Measurements from ENCODE around the gene DEPDC7.

DEPDC7 gene

GRCh38 chr11:33072465-33072864 lies 56.8 kb downstream of the DEPDC7 start:
- Histone ChIP-seq H3K36me3 (ENCODE audit: control insufficient read depth, low read length) (peaks cover 17% of the 10 kb centered on the region), H3K9me3 (ENCODE audit: control insufficient read depth, insufficient read depth, low read length) (no peaks in the 10 kb centered on the region), H3K4me1 (ENCODE audit: control insufficient read depth, low read length) (no peaks in the 10 kb centered on the region), H3K79me2 (ENCODE audit: control insufficient read depth, low read length) (no peaks in the 10 kb centered on the region), H3K4me2 (ENCODE audit: low read length) (no peak overlapping the region), H3F3A (ENCODE audit: control insufficient read depth, insufficient read depth) (no peaks in the 10 kb centered on the region), H4K20me1 (ENCODE audit: control insufficient read depth, insufficient read depth, low read depth, low read length) (0 out of 2 replicates have a peak, but pooled peaks cover 4% of the 10 kb centered on the region), H3K27me3 (ENCODE audit: control insufficient read depth, low read length) (no peaks in the 10 kb centered on the region), H3K4me3 (ENCODE audit: low read length) (no peak overlapping the region), H3K9me2 (replicated peaks; ENCODE audit: control insufficient read depth, low read length) (no peaks in the 10 kb centered on the region), H3K27ac (ENCODE audit: low read depth, low read length) (no peak overlapping the region)
- TF ChIP-seq CTCF (IDR thresholded peaks at IDR 0.05; ENCODE audit: low read depth, low read length, poor library complexity, severe bottlenecking) (no peak), EZH2phosphoT487 (IDR thresholded peaks at IDR 0.05; ENCODE audit: borderline replicate concordance, low read length) (no peak)

All from DOHH2 (cell line).